ENCODE measurements around the gene OR52A1. TPM values are rescaled to one million over a fixed set of nuclear protein-coding genes. Genes with fewer than 3 reads are reported as not detected.

The OR52A1 gene
- total and polyA plus RNA-seq, 9 of the 15 experiments (the other 6 are each of a cell fraction or from before 2014, with no cell fraction given), result under 0.01 to 0.33 (median 0.13) TPM; not detected in 3

DNA sequence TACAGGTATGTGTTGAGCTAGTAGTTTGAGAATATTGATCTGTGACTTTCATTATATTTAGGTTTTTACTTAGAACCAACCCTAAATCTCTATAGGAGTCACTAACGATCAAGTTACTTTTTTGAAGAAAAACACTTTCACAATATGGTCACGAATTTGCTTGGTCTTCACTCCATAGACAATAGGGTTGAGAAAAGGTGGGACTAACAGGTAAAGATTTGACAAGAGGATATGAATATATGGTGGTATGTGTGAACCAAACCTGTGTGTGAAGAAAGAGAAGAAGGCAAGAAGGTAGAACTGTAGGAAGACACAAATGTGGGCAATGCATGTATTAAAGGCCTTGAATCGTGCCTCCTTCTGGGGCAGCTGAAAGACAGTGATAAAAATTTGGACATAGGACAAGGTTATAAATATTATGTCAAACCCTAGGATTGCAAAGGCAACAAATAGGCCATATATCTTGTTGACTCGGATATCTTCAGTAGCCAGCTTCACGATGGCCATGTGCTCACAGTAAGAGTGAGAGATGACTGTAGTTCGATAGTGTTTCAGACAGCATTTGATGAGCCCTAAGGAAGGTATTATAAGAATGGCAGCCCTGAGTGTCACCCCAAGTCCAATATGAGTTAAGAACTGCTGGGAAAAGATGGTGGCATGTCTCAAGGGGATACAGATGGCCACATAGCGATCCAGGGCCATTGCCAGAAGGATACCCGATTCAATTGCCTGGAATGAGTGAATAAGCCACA is 22.8 kb downstream of the OR52A1 start (continued):
- TF ChIP-seq PKNOX1 (IDR thresholded peaks at IDR 0.05) (peak; percentile 88), NONO (IDR thresholded peaks at IDR 0.05; ENCODE audit: low read depth in 2 of 2, low read length in 1 of 2) (no peak), STAT5B (CRISPR knock-in tag; IDR thresholded peaks at IDR 0.05) (no peak), TCF15 (CRISPR knock-in tag; IDR thresholded peaks at IDR 0.05) (0 out of 2 replicates have a peak, but pooled peaks have one; percentile 67), ZNF24 (IDR thresholded peaks at IDR 0.05) (no peak), NUFIP1 (IDR thresholded peaks at IDR 0.05; ENCODE audit: partially characterized antibody) (no peak), TCF7 (IDR thresholded peaks at IDR 0.05; ENCODE audit: borderline replicate concordance) (no peak), RUNX1 (IDR thresholded peaks at IDR 0.05; ENCODE audit: low read depth) (no peak), CHD4 (IDR thresholded peaks at IDR 0.05; ENCODE audit: insufficient read depth, insufficient replicate concordance, low read depth, low read length, poor library complexity, severe bottlenecking) (no peak), NFIC (IDR thresholded peaks at IDR 0.05) (peak; percentile 86), ZBTB7A (IDR thresholded peaks at IDR 0.05; ENCODE audit: borderline replicate concordance, control insufficient read depth, low read depth, low read length) (no peak), NR3C1 (CRISPR knock-in tag; IDR thresholded peaks at IDR 0.05) (no peak), L3MBTL2 (IDR thresholded peaks at IDR 0.05) (peak; percentile 97), SMARCB1 (IDR thresholded peaks at IDR 0.05; ENCODE audit: insufficient read length, low read depth) (no peak), ARNT (IDR thresholded peaks at IDR 0.05) (0 out of 4 replicates have a peak, but pooled peaks have one; percentile 56 to 61), MAFF (IDR thresholded peaks at IDR 0.05; ENCODE audit: low read length) (no peak), ZNF311 (CRISPR knock-in tag; IDR thresholded peaks at IDR 0.05) (no peak; the same call in 1 of the 2 replicates), HDAC8 (tag; IDR thresholded peaks at IDR 0.05) (no peak)
- TF ChIP-seq, protein P1, sequence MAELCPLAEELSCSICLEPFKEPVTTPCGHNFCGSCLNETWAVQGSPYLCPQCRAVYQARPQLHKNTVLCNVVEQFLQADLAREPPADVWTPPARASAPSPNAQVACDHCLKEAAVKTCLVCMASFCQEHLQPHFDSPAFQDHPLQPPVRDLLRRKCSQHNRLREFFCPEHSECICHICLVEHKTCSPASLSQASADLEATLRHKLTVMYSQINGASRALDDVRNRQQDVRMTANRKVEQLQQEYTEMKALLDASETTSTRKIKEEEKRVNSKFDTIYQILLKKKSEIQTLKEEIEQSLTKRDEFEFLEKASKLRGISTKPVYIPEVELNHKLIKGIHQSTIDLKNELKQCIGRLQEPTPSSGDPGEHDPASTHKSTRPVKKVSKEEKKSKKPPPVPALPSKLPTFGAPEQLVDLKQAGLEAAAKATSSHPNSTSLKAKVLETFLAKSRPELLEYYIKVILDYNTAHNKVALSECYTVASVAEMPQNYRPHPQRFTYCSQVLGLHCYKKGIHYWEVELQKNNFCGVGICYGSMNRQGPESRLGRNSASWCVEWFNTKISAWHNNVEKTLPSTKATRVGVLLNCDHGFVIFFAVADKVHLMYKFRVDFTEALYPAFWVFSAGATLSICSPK (IDR thresholded peaks at IDR 0.05; ENCODE audit: borderline replicate concordance), result no peak
- TF ChIP-seq, protein P2, sequence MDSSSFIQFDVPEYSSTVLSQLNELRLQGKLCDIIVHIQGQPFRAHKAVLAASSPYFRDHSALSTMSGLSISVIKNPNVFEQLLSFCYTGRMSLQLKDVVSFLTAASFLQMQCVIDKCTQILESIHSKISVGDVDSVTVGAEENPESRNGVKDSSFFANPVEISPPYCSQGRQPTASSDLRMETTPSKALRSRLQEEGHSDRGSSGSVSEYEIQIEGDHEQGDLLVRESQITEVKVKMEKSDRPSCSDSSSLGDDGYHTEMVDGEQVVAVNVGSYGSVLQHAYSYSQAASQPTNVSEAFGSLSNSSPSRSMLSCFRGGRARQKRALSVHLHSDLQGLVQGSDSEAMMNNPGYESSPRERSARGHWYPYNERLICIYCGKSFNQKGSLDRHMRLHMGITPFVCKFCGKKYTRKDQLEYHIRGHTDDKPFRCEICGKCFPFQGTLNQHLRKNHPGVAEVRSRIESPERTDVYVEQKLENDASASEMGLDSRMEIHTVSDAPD (CRISPR knock-in tag; IDR thresholded peaks at IDR 0.05), result no peak
- TF ChIP-seq, protein P3, sequence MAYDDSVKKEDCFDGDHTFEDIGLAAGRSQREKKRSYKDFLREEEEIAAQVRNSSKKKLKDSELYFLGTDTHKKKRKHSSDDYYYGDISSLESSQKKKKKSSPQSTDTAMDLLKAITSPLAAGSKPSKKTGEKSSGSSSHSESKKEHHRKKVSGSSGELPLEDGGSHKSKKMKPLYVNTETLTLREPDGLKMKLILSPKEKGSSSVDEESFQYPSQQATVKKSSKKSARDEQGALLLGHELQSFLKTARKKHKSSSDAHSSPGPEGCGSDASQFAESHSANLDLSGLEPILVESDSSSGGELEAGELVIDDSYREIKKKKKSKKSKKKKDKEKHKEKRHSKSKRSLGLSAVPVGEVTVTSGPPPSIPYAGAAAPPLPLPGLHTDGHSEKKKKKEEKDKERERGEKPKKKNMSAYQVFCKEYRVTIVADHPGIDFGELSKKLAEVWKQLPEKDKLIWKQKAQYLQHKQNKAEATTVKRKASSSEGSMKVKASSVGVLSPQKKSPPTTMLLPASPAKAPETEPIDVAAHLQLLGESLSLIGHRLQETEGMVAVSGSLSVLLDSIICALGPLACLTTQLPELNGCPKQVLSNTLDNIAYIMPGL (CRISPR knock-in tag; IDR thresholded peaks at IDR 0.05), result no peak
